Mesodermal cell (in vitro differentiated cells): ENCODE measurements around the gene MIA. TPM values are rescaled to one million over a fixed set of nuclear protein-coding genes. Genes with fewer than 3 reads are reported as not detected.
"Not testable (repeated sequence)": the region's sequence is repeated elsewhere in the genome, so short reads cannot be mapped to it uniquely, and the experiment has no call there.

Experiments
- H3K27ac ChIP-seq: 2 replicates; pipeline ENCODE4 v1.7.0; 2013; ENCODE audit warnings: mild to moderate bottlenecking, low read depth, low read length, moderate library complexity; ENCODE audit not compliant: severe bottlenecking
- H3K36me3 ChIP-seq: 2 replicates; pipeline ENCODE4 v1.7.1; 2013; ENCODE audit warnings: mild to moderate bottlenecking, low read length, moderate library complexity; ENCODE audit not compliant: control insufficient read depth, insufficient read depth
- H3K4me1 ChIP-seq: one replicate; pipeline ENCODE4 v1.7.1; 2013; ENCODE audit warnings: mild to moderate bottlenecking, low read length; ENCODE audit not compliant: insufficient read depth, control insufficient read depth, poor library complexity, severe bottlenecking
- H3K4me3 ChIP-seq: 2 replicates; pipeline ENCODE4 v1.7.0; 2013; ENCODE audit warnings: low read length, control low read depth, mild to moderate bottlenecking; ENCODE audit not compliant: insufficient read depth, poor library complexity, severe bottlenecking; ENCODE audit errors: extremely low read depth
- H3K9me3 ChIP-seq: 2 replicates; pipeline ENCODE4 v1.7.1; 2013; ENCODE audit warnings: mild to moderate bottlenecking, low read length, moderate library complexity; ENCODE audit not compliant: control insufficient read depth
- WGBS, 2 experiments: methylation state at CpG; one replicate each; pipeline ENCODE4 v1.1.5; 2013; ENCODE audit warnings: missing lambda C conversion rate in 2 of 2; ENCODE audit not compliant: insufficient coverage in 2 of 2; 5-methylcytosine and 5-hydroxymethylcytosine counted together
- polyA plus RNA-seq, 2 experiments: library from polyadenylated mRNA; stranded (reverse); fragments of 50-300 nt; gene quantifications; one replicate each; pipeline ENCODE4 v1.2.3, GENCODE V29; 2013

The MIA gene
- polyA plus RNA-seq (2013, experiment 1 of 2): 1.5 TPM
- polyA plus RNA-seq (2013, experiment 2 of 2): 3.5 TPM

GRCh38 chr19:40774916-40775631, at the start of gene MIA:
TSS of gene MIA (plus strand) at chr19:40775521. CDS start at chr19:40775543, 22 bp downstream.
- 77 to 100% methylated on average over 5 to 8 of the region's 9 CpGs for WGBS, 2 experiments
- Histone ChIP-seq H3K4me1 (peaks cover 17% of the 10 kb centered on the region), H3K27ac (peak within 1 kb of the TSS; percentile 59), H3K36me3 (peaks cover 16% of the 10 kb centered on the region), H3K4me3 (no peak within 1 kb of the TSS), H3K9me3 (no peaks in the 10 kb centered on the region)

- 98 to 100% methylated on average over 1 to 3 of the region's 4 CpGs for WGBS, 2 experiments
- Histone ChIP-seq H3K9me3 (no peaks in the 10 kb centered on the region), H3K4me3 (no peak overlapping the region), H3K4me1 (no peaks in the 10 kb centered on the region), H3K36me3 (peaks cover 85% of the 10 kb centered on the region), H3K27ac (no peak overlapping the region)
Measured at GRCh38 chr19:40726279-40726678, 49.0 kb upstream of the MIA start.

DNA sequence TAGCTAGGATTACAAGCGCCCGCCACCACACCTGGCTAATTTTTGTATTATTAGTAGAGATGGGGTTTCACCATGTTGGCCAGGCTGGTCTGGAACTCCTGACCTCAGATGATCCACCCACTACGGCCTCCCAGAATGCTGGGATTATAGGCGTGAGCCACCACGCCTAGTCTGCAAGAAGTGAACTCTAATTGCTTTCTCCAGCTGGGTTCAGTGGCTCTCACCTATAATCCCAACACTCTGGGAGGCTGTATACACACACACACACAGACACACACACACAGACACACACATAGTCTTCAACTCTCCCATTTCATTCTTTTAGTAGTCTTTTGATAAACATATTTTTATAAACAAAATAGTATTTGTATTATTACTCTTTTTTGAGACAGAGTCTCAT, 45.3 kb upstream of the MIA start:
- not testable (repeated sequence) for H3K4me1 ChIP-seq, H3K27ac ChIP-seq, H3K4me3 ChIP-seq, H3K9me3 ChIP-seq
- WGBS, 2 experiments: 92 to 94% methylated on average over 3 to 5 of the region's 5 CpGs
- peaks cover 96% of the 10 kb centered on the region for H3K36me3 ChIP-seq

DNA sequence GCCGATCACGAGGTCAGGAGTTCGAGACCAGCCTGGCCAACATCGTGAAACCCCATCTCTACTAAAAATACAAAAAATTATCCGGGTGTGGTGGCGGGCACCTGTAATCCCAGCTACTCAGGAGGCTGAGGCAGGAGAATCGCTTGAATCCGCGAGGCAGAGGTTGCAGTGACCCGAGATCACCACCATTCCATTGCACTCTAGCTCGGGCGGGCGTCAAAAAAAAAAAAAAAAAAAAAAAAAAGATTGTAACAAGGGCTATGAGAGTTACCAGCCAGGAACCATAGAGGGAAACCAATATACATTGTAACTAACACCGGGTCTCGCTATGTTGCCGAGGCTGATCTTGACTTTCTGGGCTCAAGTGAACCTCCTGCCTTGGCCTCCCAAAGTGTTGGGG, 43.0 kb upstream of the MIA start:
- peaks cover 98% of the 10 kb centered on the region for H3K36me3 ChIP-seq
- H3K4me3 ChIP-seq: not testable (repeated sequence)
- WGBS, 2 experiments: 94 to 100% methylated on average over 3 to 8 of the region's 16 CpGs

DNA sequence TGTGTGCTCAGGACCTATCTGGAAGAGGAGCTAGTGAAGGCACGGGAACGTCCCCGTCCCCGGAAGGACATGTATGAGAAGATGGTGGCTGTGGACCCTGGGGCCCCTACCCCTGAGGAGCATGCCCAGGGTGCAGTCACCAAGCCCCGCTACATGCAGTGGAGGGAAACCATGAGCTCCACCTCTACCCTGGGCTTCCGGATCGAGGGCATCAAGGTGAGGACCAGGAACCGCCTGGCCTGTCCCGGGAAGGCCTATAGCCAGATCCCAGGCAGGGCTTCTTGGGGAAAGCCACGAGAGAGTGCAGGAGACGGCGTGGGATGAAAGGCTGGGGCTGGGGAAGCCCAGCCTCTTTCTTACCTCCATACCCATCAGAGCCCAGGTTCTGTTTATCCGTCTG, 42.2 kb upstream of the MIA start:
- Histone ChIP-seq H3K9me3 (no peaks in the 10 kb centered on the region), H3K36me3 (peaks cover 95% of the 10 kb centered on the region), H3K4me3 (no peak overlapping the region), H3K27ac (no peak overlapping the region), H3K4me1 (no peaks in the 10 kb centered on the region)
- 91 to 98% methylated on average over 7 to 11 of the region's 13 CpGs for WGBS, 2 experiments

More for the DNA sequence above, 43.0 kb upstream of the MIA start:
- H3K27ac ChIP-seq, H3K4me1 ChIP-seq, H3K9me3 ChIP-seq: not testable (repeated sequence)

- peaks cover 89% of the 10 kb centered on the region for H3K36me3 ChIP-seq
- H3K27ac ChIP-seq: no peak overlapping the region
- no peaks in the 10 kb centered on the region for H3K4me1 ChIP-seq
- no peaks in the 10 kb centered on the region for H3K9me3 ChIP-seq
- WGBS, 2 experiments: 96% methylated on average over 10 to 11 of the region's 11 CpGs
- no peak overlapping the region for H3K4me3 ChIP-seq
Measured at GRCh38 chr19:40735013-40735771, 40.1 kb upstream of the MIA start.

- no peak overlapping the region for H3K27ac ChIP-seq
- WGBS, 2 experiments: 94 to 100% methylated on average over 1 to 2 of the region's 9 CpGs
Measured at GRCh38 chr19:40736661-40737060, 38.7 kb upstream of the MIA start.

GRCh38 chr19:40737102-40737644, 38.1 kb upstream of the MIA start:
- Histone ChIP-seq H3K36me3 (peaks cover 72% of the 10 kb centered on the region), H3K27ac (no peak overlapping the region), H3K4me1 (no peaks in the 10 kb centered on the region), H3K9me3 (no peaks in the 10 kb centered on the region), H3K4me3 (no peak overlapping the region)
- 96 to 97% methylated on average over 9 of the region's 9 CpGs for whole genome bisulfite sequencing, 2 experiments

More at GRCh38 chr19:40736661-40737060, 38.7 kb upstream of the MIA start:
- H3K4me1 ChIP-seq: no peaks in the 10 kb centered on the region
- H3K36me3 ChIP-seq: peaks cover 74% of the 10 kb centered on the region
- no peak overlapping the region for H3K4me3 ChIP-seq
- no peaks in the 10 kb centered on the region for H3K9me3 ChIP-seq

DNA sequence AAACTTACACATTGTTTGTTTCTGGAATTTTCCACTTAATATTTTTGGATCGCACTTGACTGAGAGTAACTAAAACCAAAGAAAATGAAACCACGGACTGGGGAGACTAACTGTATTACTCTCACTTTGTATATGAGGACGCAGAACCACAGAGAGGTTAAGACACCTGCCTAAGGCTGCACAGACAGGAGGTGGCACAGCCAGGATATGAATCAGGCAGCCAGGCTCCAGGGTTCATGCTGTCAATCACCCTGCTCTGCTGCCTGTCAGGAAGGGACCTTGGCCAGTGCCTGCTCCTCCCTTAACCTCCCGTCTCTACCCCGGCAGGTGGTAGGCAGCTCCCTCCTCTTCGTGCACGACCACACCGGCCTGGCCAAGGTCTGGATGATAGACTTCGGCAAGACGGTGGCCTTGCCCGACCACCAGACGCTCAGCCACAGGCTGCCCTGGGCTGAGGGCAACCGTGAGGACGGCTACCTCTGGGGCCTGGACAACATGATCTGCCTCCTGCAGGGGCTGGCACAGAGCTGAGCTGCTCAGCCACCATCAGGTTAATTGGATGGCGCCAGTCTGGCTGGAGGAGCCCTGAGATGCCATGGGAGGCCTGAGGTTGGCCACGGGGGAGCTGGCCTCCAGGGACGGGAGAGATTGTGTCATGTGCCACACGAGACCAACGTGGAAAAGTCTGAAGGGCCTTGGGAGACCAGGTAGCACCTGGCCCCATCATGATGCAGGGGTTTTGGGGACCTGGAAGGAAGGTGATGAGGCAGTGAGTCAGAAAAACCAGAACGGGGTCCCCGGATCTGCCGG, 36.1 kb upstream of the MIA start:
- no peaks in the 10 kb centered on the region for H3K4me1 ChIP-seq
- H3K9me3 ChIP-seq: no peaks in the 10 kb centered on the region
- peaks cover 58% of the 10 kb centered on the region for H3K36me3 ChIP-seq
- H3K27ac ChIP-seq: no peak overlapping the region
- H3K4me3 ChIP-seq: no peak overlapping the region
- 94 to 96% methylated on average over 19 to 22 of the region's 22 CpGs for WGBS, 2 experiments
